Endothelial cell of umbilical vein (primary cell): ENCODE results near the gene RAB11B. TPM values are rescaled to one million over a fixed set of nuclear protein-coding genes. Genes with fewer than 3 reads are reported as not detected.

Source experiments
- BruUV-seq: library from RNA; stranded (reverse); fragments of 400-500 nt; replicated peaks from 2 replicates; lab custom pipeline; 2021; lab: Mats Ljungman, UMichigan
- CTCF ChIA-PET: fragments of 300-600, 350-600 bp; sonication (Branson Sonifier 250); formaldehyde crosslinking; loops from one replicate; lab custom pipeline; 2021; ENCODE audit warnings: antibody characterized with exemption, inconsistent platforms; lab: Charles Lee
- POLR2A ChIA-PET: fragments of 300-600, 350-600 bp; sonication (Branson Sonifier 250); formaldehyde crosslinking; loops from one replicate; lab custom pipeline; 2021; ENCODE audit warnings: antibody characterized with exemption, inconsistent platforms; lab: Charles Lee
- DNase-seq: peaks from one replicate; pipeline ENCODE4 v3.0.0-alpha.2; 2011; ENCODE audit warnings: low read depth, low spot score
- FAIRE-seq: peaks from 2 replicates; lab custom pipeline; 2011; peaks lifted over from hg19 to GRCh38; lab: Jason Lieb, UNC
- H2AFZ ChIP-seq: 2 replicates; pipeline ENCODE4 v1.6.0; 2012; ENCODE audit warnings: low read depth, low read length, control low read depth, inconsistent platforms
- H3K27ac ChIP-seq: 2 replicates; pipeline ENCODE4 v1.5.1; 2011; ENCODE audit warnings: low read depth, mild to moderate bottlenecking, control low read depth, low read length, moderate library complexity; ENCODE audit not compliant: insufficient read depth
- H3K27me3 ChIP-seq, 2 experiments: 2 replicates each; pipeline versions ENCODE4 v1.6.0 to v1.6.1; 2011; ENCODE audit warnings: low read length in 2 of 2, mixed read lengths in 1 of 2; ENCODE audit not compliant: control insufficient read depth in 2 of 2, insufficient read depth in 2 of 2
- H3K36me3 ChIP-seq, 2 experiments: 2 replicates in 1 of 2; 3 replicates in 1 of 2; pipeline ENCODE4 v1.5.1; 2011; ENCODE audit warnings: low read length in 2 of 2, mild to moderate bottlenecking in 1 of 2, moderate library complexity in 1 of 2; ENCODE audit not compliant: control insufficient read depth in 2 of 2, insufficient read depth in 2 of 2; ENCODE audit errors: extremely low read depth in 1 of 2
- H3K4me1 ChIP-seq: 3 replicates; pipeline ENCODE4 v1.5.1; 2011; ENCODE audit warnings: mild to moderate bottlenecking, low read length; ENCODE audit not compliant: control insufficient read depth, insufficient read depth; ENCODE audit errors: extremely low read depth
- H3K4me2 ChIP-seq: 2 replicates; pipeline ENCODE4 v1.6.1; 2011; ENCODE audit warnings: low read length, control low read depth, mixed read lengths; ENCODE audit not compliant: insufficient read depth
- H3K4me3 ChIP-seq, 3 experiments: fragments of 200-600 bp in 1 of 3; sonication (generic), shearing (Covaris generic) in 1 of 3; replicated peaks in 1 of 3; 2 replicates each; pipeline ENCODE4 v1.5.1; 2011 to 2016; ENCODE audit warnings: control low read depth in 3 of 3, low read length in 3 of 3, mild to moderate bottlenecking in 2 of 3, inconsistent platforms in 1 of 3, low read depth in 1 of 3, moderate library complexity in 1 of 3; ENCODE audit not compliant: insufficient read depth in 1 of 3
- H3K79me2 ChIP-seq: 2 replicates; pipeline ENCODE4 v1.6.0; 2012; ENCODE audit warnings: low read length, inconsistent platforms; ENCODE audit not compliant: control insufficient read depth, insufficient read depth
- H3K9ac ChIP-seq: replicated peaks from 2 replicates; pipeline ENCODE3; 2011; ENCODE audit warnings: low read length, control low read depth; ENCODE audit not compliant: insufficient read depth; ENCODE audit errors: extremely low read depth
- H3K9me1 ChIP-seq: replicated peaks from 3 replicates; pipeline ENCODE4 v1.6.0; 2011; ENCODE audit warnings: mild to moderate bottlenecking, low read length; ENCODE audit not compliant: control insufficient read depth, insufficient read depth; ENCODE audit errors: extremely low read depth
- H3K9me3 ChIP-seq: replicated peaks from 2 replicates; pipeline ENCODE4 v1.5.1; 2012; ENCODE audit warnings: low read length, inconsistent platforms; ENCODE audit not compliant: control insufficient read depth, insufficient read depth
- H4K20me1 ChIP-seq: replicated peaks from 2 replicates; pipeline ENCODE3; 2011; ENCODE audit warnings: mild to moderate bottlenecking, low read length; ENCODE audit not compliant: control insufficient read depth, insufficient read depth; ENCODE audit errors: extremely low read depth
- EZH2 ChIP-seq: IDR thresholded peaks from 2 replicates; pipeline ENCODE4 v1.6.1; 2012; ENCODE audit warnings: borderline replicate concordance, low read depth, mild to moderate bottlenecking, moderate library complexity, low read length, inconsistent platforms; ENCODE audit not compliant: severe bottlenecking
- FOS ChIP-seq: IDR thresholded peaks from 2 replicates; pipeline ENCODE4 v1.6.1; 2011; ENCODE audit warnings: mild to moderate bottlenecking, low read length, moderate library complexity, borderline replicate concordance; ENCODE audit not compliant: insufficient read depth
- GATA2 ChIP-seq: IDR thresholded peaks from 2 replicates; pipeline ENCODE4 v1.7.0; 2011; ENCODE audit warnings: low read depth, mild to moderate bottlenecking, moderate library complexity, mixed read lengths, low read length; ENCODE audit not compliant: insufficient read length, insufficient read depth
- JUN ChIP-seq: IDR thresholded peaks from 2 replicates; pipeline ENCODE4 v1.6.1; 2011; ENCODE audit warnings: borderline replicate concordance, low read depth; ENCODE audit not compliant: insufficient read length, insufficient read depth
- MAX ChIP-seq: IDR thresholded peaks from 2 replicates; pipeline ENCODE4 v1.6.1; 2011; ENCODE audit not compliant: insufficient read depth, insufficient read length
- MYC ChIP-seq: IDR thresholded peaks from one replicate; pipeline ENCODE4 v1.6.1; 2011; ENCODE audit warnings: mild to moderate bottlenecking, low read depth, low read length
- POLR2A ChIP-seq: IDR thresholded peaks from 2 replicates; pipeline ENCODE4 v1.6.1; 2012; ENCODE audit warnings: low read depth, mild to moderate bottlenecking, control low read depth, low read length
- POLR2AphosphoS5 ChIP-seq: IDR thresholded peaks from 2 replicates; pipeline ENCODE4 v1.6.1; 2012; ENCODE audit warnings: low read depth, mild to moderate bottlenecking, control low read depth, low read length, moderate library complexity; ENCODE audit not compliant: insufficient read depth
- dilution Hi-C: fragments of 300-500 bp; cut with MboI; formaldehyde crosslinking; loops from one replicate; pipeline ENCODE4 v1.15.0; 2019; ENCODE audit warnings: low sequenced_read_pairs; ENCODE audit not compliant: extremely low pct_ligation_motif_present
- intact Hi-C: fragments of 100-400 bp; cut with micrococcal nuclease; formaldehyde crosslinking; loops from one replicate; pipeline ENCODE4 v1.10.0; 2022
- polyA plus RNA-seq, 4 experiments: library from polyadenylated mRNA; depleted of rRNA in 3 of 4; stranded (reverse) in 3 of 4; unstranded in 1 of 4; fragments of >200 nt; gene quantifications; 2 replicates each; pipeline versions ENCODE4 v1.2.1 to v1.2.3, GENCODE V29; 2011 to 2012; ENCODE audit warnings: missing spikeins in 1 of 4
- total RNA-seq: library from RNA; stranded (reverse); gene quantifications from 2 replicates; pipeline ENCODE4 v1.2.3, GENCODE V29; 2021
- TF ChIP-seq, protein P1 (sequence below), 2 donors: IDR thresholded peaks; 1 replicate in 1 of 2; 2 replicates in 1 of 2; pipeline ENCODE4 v1.5.1; 2011; ENCODE audit warnings: low read length in 2 of 2, mild to moderate bottlenecking in 2 of 2, moderate library complexity in 2 of 2, control low read depth in 1 of 2, inconsistent platforms in 1 of 2, low read depth in 1 of 2; ENCODE audit not compliant: insufficient read depth in 1 of 2; ENCODE audit errors: extremely low read depth in 1 of 2

RAB11B gene
- total and polyA plus RNA-seq, 2 donors (not counting 3 experiments of a cell fraction or from before 2014, with no cell fraction given), result 74.1 to 99.8 TPM

DNA sequence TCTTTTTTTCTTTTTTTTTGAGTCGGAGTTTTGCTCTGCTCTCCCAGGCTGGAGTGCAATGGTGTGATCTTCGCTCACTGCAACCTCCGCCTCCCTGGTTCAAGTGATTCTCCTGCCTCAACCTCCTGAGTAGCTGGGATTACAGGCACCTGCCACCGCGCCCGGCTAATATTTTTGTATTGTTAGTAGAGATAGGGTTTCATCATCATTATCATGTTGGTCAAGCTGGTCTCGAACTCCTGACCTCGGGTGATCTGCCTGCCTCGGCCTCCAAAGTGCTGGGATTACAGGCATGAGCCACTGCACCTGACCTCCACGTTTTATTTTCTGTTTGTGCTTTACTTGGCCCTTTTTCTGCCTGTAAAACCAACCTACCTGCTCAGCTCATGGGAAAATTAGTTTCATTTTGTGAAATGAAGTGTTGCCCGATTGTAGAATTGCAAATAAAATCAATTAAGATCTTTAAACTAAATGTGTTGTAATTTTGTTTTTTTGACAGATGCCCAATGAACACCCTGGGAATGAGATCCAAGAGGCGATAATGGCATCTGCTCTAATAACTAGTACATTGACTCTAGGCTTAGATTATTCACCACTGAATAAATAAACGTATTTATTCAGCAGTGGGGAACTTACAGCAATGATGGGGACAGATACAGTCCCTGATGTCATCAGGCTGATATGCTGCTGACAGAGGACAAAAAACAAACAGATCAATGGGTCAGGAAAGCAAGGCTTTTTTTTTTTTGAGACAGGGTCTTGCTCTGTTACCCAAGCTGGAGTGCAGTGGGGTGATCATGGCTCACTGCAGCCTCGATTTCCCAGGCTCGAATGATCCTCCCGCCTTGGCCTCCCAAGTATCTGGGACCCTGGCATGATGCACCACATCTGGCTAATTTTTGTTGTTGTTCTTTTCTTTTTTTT is 2.2 kb upstream of the RAB11B start:
- no TSS peak for BruUV-seq
- H3K4me1 ChIP-seq, result peaks cover 12% of the 10 kb centered on the region
- H3K9me1 ChIP-seq, result no peaks in the 10 kb centered on the region
- H3K79me2 ChIP-seq, result peaks cover 19% of the 10 kb centered on the region
- H3K27ac ChIP-seq, result no peak overlapping the region
- FAIRE-seq (no peak), DNase-seq (no peak)
- no peaks in the 10 kb centered on the region for H4K20me1 ChIP-seq
- H2AFZ ChIP-seq, result no peak overlapping the region
- intact Hi-C loops, result no loop called here
- H3K9me3 ChIP-seq, result no peaks in the 10 kb centered on the region
- TF ChIP-seq, protein P1, sequence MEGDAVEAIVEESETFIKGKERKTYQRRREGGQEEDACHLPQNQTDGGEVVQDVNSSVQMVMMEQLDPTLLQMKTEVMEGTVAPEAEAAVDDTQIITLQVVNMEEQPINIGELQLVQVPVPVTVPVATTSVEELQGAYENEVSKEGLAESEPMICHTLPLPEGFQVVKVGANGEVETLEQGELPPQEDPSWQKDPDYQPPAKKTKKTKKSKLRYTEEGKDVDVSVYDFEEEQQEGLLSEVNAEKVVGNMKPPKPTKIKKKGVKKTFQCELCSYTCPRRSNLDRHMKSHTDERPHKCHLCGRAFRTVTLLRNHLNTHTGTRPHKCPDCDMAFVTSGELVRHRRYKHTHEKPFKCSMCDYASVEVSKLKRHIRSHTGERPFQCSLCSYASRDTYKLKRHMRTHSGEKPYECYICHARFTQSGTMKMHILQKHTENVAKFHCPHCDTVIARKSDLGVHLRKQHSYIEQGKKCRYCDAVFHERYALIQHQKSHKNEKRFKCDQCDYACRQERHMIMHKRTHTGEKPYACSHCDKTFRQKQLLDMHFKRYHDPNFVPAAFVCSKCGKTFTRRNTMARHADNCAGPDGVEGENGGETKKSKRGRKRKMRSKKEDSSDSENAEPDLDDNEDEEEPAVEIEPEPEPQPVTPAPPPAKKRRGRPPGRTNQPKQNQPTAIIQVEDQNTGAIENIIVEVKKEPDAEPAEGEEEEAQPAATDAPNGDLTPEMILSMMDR (IDR thresholded peaks at IDR 0.05; ENCODE audit: extremely low read depth in 1 of 2, insufficient read depth in 1 of 2, low read depth in 1 of 2, low read length in 2 of 2), result no peak
- TF ChIP-seq EZH2, result no peak
- TF ChIP-seq MAX, result no peak
- TF ChIP-seq GATA2, result no peak
- TF ChIP-seq POLR2A, result no peak
- TF ChIP-seq POLR2AphosphoS5, result no peak
- TF ChIP-seq MYC, result no peak
- no peak for TF ChIP-seq FOS
- TF ChIP-seq JUN, result no peak
- CTCF ChIA-PET, result no interaction called here
- no peak overlapping the region for H3K4me3 ChIP-seq
- H3K27me3 ChIP-seq, result no peaks in the 10 kb centered on the region
- no peak overlapping the region for H3K4me2 ChIP-seq
- H3K36me3 ChIP-seq, result no peaks in the 10 kb centered on the region
- POLR2A ChIA-PET, result no interaction called here
- dilution Hi-C loops, result no loop called here
- H3K9ac ChIP-seq, result no peak overlapping the region
